Endodermal cell (in vitro differentiated cells): Measurements from ENCODE around the gene ADIG. TPM values are rescaled to one million over a fixed set of nuclear protein-coding genes. Genes with fewer than 3 reads are reported as not detected.

ENCODE experiments used
- DNase-seq: peaks from one replicate; pipeline ENCODE4 v3.0.0-alpha.2; 2017
- H3K27ac ChIP-seq: 2 replicates; pipeline ENCODE4 v1.5.1; 2013; ENCODE audit warnings: mild to moderate bottlenecking, low read depth, low read length, moderate library complexity
- H3K27me3 ChIP-seq: 2 replicates; pipeline ENCODE4 v1.6.1; 2013; ENCODE audit warnings: mild to moderate bottlenecking, low read length, moderate library complexity; ENCODE audit not compliant: insufficient read depth, control insufficient read depth, poor library complexity, severe bottlenecking
- H3K36me3 ChIP-seq: 2 replicates; pipeline ENCODE4 v1.7.0; 2013; ENCODE audit warnings: mild to moderate bottlenecking, low read length, moderate library complexity; ENCODE audit not compliant: control insufficient read depth, insufficient read depth
- H3K4me1 ChIP-seq: one replicate; pipeline ENCODE4 v1.7.0; 2013; ENCODE audit warnings: low read length; ENCODE audit not compliant: control insufficient read depth, insufficient read depth
- H3K4me3 ChIP-seq: 2 replicates; pipeline ENCODE4 v1.5.1; 2013; ENCODE audit warnings: mild to moderate bottlenecking, low read length, moderate library complexity
- H3K9ac ChIP-seq: 2 replicates; pipeline ENCODE4 v1.6.1; 2013; ENCODE audit warnings: mild to moderate bottlenecking, low read length, moderate library complexity; ENCODE audit not compliant: poor library complexity, severe bottlenecking; ENCODE audit errors: extremely low read depth
- H3K9me3 ChIP-seq: 2 replicates; pipeline ENCODE4 v1.6.1; 2013; ENCODE audit warnings: mild to moderate bottlenecking, low read length, moderate library complexity; ENCODE audit not compliant: control insufficient read depth
- H3K27ac Mint-ChIP-seq: 2 replicates; pipeline ENCODE4 v1.8.0; 2020; ENCODE audit warnings: mixed read lengths
- H3K27me3 Mint-ChIP-seq: 2 replicates; pipeline ENCODE4 v1.8.0; 2021; ENCODE audit warnings: mild to moderate bottlenecking, mixed read lengths; ENCODE audit not compliant: insufficient read depth
- H3K36me3 Mint-ChIP-seq: 2 replicates; pipeline ENCODE4 v1.8.0; 2020; ENCODE audit warnings: low read depth, mixed read lengths
- H3K4me1 Mint-ChIP-seq: 2 replicates; pipeline ENCODE4 v1.8.0; 2020; ENCODE audit warnings: mixed read lengths
- H3K4me3 Mint-ChIP-seq: 2 replicates; pipeline ENCODE4 v1.8.0; 2020; ENCODE audit warnings: mild to moderate bottlenecking, moderate library complexity, mixed read lengths
- H3K9me3 Mint-ChIP-seq: 2 replicates; pipeline ENCODE4 v1.8.0; 2020; ENCODE audit warnings: mild to moderate bottlenecking, mixed read lengths
- CTCF ChIP-seq: fragments of 200-600 bp; sonication (generic); conservative IDR thresholded peaks from 2 replicates; pipeline ENCODE4 v1.5.0; 2021; ENCODE audit warnings: antibody characterized with exemption, mild to moderate bottlenecking
- WGBS, 2 experiments: methylation state at CpG; one replicate each; pipeline versions ENCODE4 v1.1.5 to v1.1.7; 2013; ENCODE audit warnings: missing lambda C conversion rate in 2 of 2, mixed read lengths in 1 of 2; ENCODE audit not compliant: insufficient coverage in 1 of 2, insufficient read length in 1 of 2; 5-methylcytosine and 5-hydroxymethylcytosine counted together
- total RNA-seq, 2 donors: library from RNA; stranded (reverse); fragmentation: NEBNext Ultra II Directional in 1 of 2; extraction: Animal tissue kit (Norgen Biotek cat#: 25700) in 1 of 2; gene quantifications; 2 replicates in 1 of 2; 3 replicates in 1 of 2; pipeline ENCODE4 v1.2.1, GENCODE V29; 2021

ADIG gene
- total RNA-seq, 2 donors from 2014 or later: not detected

GRCh38 chr20:38566036-38566598 lies 14.9 kb upstream of the ADIG start:
- H3K36me3 ChIP-seq: peaks cover 73% of the 10 kb centered on the region
- H3K27me3 Mint-ChIP-seq: no peaks in the 10 kb centered on the region
- H3K4me3 Mint-ChIP-seq: no peak overlapping the region
- peaks cover 9% of the 10 kb centered on the region for H3K4me1 ChIP-seq
- no peak overlapping the region for H3K27ac ChIP-seq
- no peaks in the 10 kb centered on the region for H3K27me3 ChIP-seq
- no peak overlapping the region for H3K27ac Mint-ChIP-seq
- peaks cover 4% of the 10 kb centered on the region for H3K9me3 ChIP-seq
- peaks cover 45% of the 10 kb centered on the region for H3K36me3 Mint-ChIP-seq
- no peak overlapping the region for H3K9ac ChIP-seq
- H3K4me1 Mint-ChIP-seq: peaks cover 37% of the 10 kb centered on the region
- 93 to 97% methylated on average over 3 to 6 of the region's 6 CpGs for WGBS, 2 experiments
- no peak for TF ChIP-seq CTCF
- no peak for DNase-seq
- no peak overlapping the region for H3K4me3 ChIP-seq
- no peaks in the 10 kb centered on the region for H3K9me3 Mint-ChIP-seq

- Histone ChIP-seq H3K36me3 (peaks cover 74% of the 10 kb centered on the region), H3K4me1 (peaks cover 9% of the 10 kb centered on the region), H3K9me3 (no peaks in the 10 kb centered on the region), H3K27me3 (no peaks in the 10 kb centered on the region), H3K4me3 (no peak overlapping the region), H3K9ac (no peak overlapping the region), H3K27ac (no peak overlapping the region)
- Mint-ChIP-seq H3K9me3 (no peaks in the 10 kb centered on the region), H3K4me3 (no peak overlapping the region), H3K36me3 (peaks cover 38% of the 10 kb centered on the region), H3K27me3 (no peaks in the 10 kb centered on the region), H3K4me1 (peaks cover 26% of the 10 kb centered on the region), H3K27ac (no peak overlapping the region)
- 92 to 95% methylated on average over 2 to 5 of the region's 5 CpGs for WGBS, 2 experiments
- TF ChIP-seq CTCF: no peak
- no peak for DNase-seq
These were observed 11.1 kb upstream of the ADIG start for GRCh38 chr20:38569747-38570525.

GRCh38 chr20:38573413-38573812 lies 7.6 kb upstream of the ADIG start:
- H3K36me3 ChIP-seq: peaks cover 73% of the 10 kb centered on the region
- H3K27me3 ChIP-seq: no peaks in the 10 kb centered on the region
- H3K4me3 ChIP-seq: no peak overlapping the region
- no peaks in the 10 kb centered on the region for H3K9me3 ChIP-seq
- no peak for TF ChIP-seq CTCF
- H3K27ac ChIP-seq: no peak overlapping the region
- no peaks in the 10 kb centered on the region for H3K9me3 Mint-ChIP-seq
- H3K36me3 Mint-ChIP-seq: peaks cover 52% of the 10 kb centered on the region
- H3K4me1 Mint-ChIP-seq: peaks cover 16% of the 10 kb centered on the region
- H3K27me3 Mint-ChIP-seq: no peaks in the 10 kb centered on the region
- no peak overlapping the region for H3K4me3 Mint-ChIP-seq
- no peak for DNase-seq
- peaks cover 8% of the 10 kb centered on the region for H3K4me1 ChIP-seq
- no peak overlapping the region for H3K27ac Mint-ChIP-seq
- WGBS, 2 experiments: 90 to 96% methylated on average over 6 to 7 of the region's 7 CpGs
- H3K9ac ChIP-seq: no peak overlapping the region
